ENCODE results near the gene CT45A5. TPM values are rescaled to one million over a fixed set of nuclear protein-coding genes. Genes with fewer than 3 reads are reported as not detected.
"Not testable (repeated sequence)": the region's sequence is repeated elsewhere in the genome, so short reads cannot be mapped to it uniquely, and the experiment has no call there.

CT45A5 gene
- polyA plus RNA-seq, 3 donors, result not detected

GRCh38 chrX:135744739-135745138 is 40.6 kb downstream of the CT45A5 start:
- H3K27ac ChIP-seq (ENCODE audit: low read depth in 1 of 2, low read length in 2 of 2); H3K27me3 ChIP-seq (ENCODE audit: control insufficient read depth in 2 of 2, insufficient read depth in 2 of 2, low read length in 2 of 2); H3K9me3 ChIP-seq (replicated peaks in 1 of 2; ENCODE audit: control insufficient read depth in 1 of 2, insufficient read depth in 1 of 2, low read length in 2 of 2); H3K27ac Mint-ChIP-seq; H2AFZ ChIP-seq (ENCODE audit: insufficient read depth, low read depth, low read length, poor library complexity, severe bottlenecking); H3K27me3 Mint-ChIP-seq (ENCODE audit: low read depth in 3 of 3); H3K36me3 Mint-ChIP-seq; H3K9ac ChIP-seq (ENCODE audit: insufficient read depth, low read length, poor library complexity, severe bottlenecking); H3K4me2 ChIP-seq (replicated peaks; ENCODE audit: extremely low read depth, low read length, poor library complexity, severe bottlenecking); H3K9me3 Mint-ChIP-seq; H3K4me1 ChIP-seq (ENCODE audit: control insufficient read depth in 1 of 2, insufficient read depth in 2 of 2, low read length in 2 of 2); H3K4me3 ChIP-seq (replicated peaks in 1 of 3; ENCODE audit: low read depth in 2 of 3, low read length in 3 of 3); H3K79me2 ChIP-seq (ENCODE audit: insufficient read depth, low read length); H3K36me3 ChIP-seq (replicated peaks in 1 of 2; ENCODE audit: control insufficient read depth in 1 of 2, insufficient read depth in 2 of 2, low read length in 2 of 2); H4K20me1 ChIP-seq (ENCODE audit: insufficient read depth, low read length); DNase-seq; H3K4me1 Mint-ChIP-seq; H3K4me3 Mint-ChIP-seq; intact Hi-C loops (cut with micrococcal nuclease): not testable (repeated sequence)
- no CpG with 5 or more reads among the region's 4 CpGs for WGBS (ENCODE audit: insufficient coverage)

- no peak for DNase-seq
- no peaks in the 10 kb centered on the region for H3K36me3 ChIP-seq (replicated peaks in 1 of 2; ENCODE audit: control insufficient read depth in 1 of 2, insufficient read depth in 2 of 2, low read length in 2 of 2)
- H2AFZ ChIP-seq (ENCODE audit: insufficient read depth, low read depth, low read length, poor library complexity, severe bottlenecking), result no peak overlapping the region
- H4K20me1 ChIP-seq (ENCODE audit: insufficient read depth, low read length), result no peaks in the 10 kb centered on the region
- peaks cover 7% of the 10 kb centered on the region for H3K4me1 Mint-ChIP-seq
- H3K27me3 ChIP-seq (ENCODE audit: control insufficient read depth in 2 of 2, insufficient read depth in 2 of 2, low read length in 2 of 2), result no peaks in the 10 kb centered on the region
- 100% methylated on average over 1 of the region's 23 CpGs for WGBS (ENCODE audit: insufficient coverage)
- peaks cover 0 to 2% (median 0%) of the 10 kb centered on the region in 7 donors for H3K9me3 Mint-ChIP-seq
- H3K4me3 ChIP-seq (replicated peaks in 1 of 3; ENCODE audit: low read depth in 2 of 3, low read length in 3 of 3), result no peak overlapping the region
- H3K27ac ChIP-seq (ENCODE audit: low read depth in 1 of 2, low read length in 2 of 2), result no peak overlapping the region
- H3K27ac Mint-ChIP-seq, result no peak overlapping the region
- no peaks in the 10 kb centered on the region for H3K9me3 ChIP-seq (replicated peaks in 1 of 2; ENCODE audit: control insufficient read depth in 1 of 2, insufficient read depth in 1 of 2, low read length in 2 of 2)
- TF ChIP-seq CTCF (IDR thresholded peaks at IDR 0.05), result no peak
- H3K4me1 ChIP-seq (ENCODE audit: control insufficient read depth in 1 of 2, insufficient read depth in 2 of 2, low read length in 2 of 2), result no peaks in the 10 kb centered on the region
- H3K36me3 Mint-ChIP-seq, result no peaks in the 10 kb centered on the region
- H3K9ac ChIP-seq (ENCODE audit: insufficient read depth, low read length, poor library complexity, severe bottlenecking), result no peak overlapping the region
- H3K4me2 ChIP-seq (replicated peaks; ENCODE audit: extremely low read depth, low read length, poor library complexity, severe bottlenecking), result no peak overlapping the region
- H3K4me3 Mint-ChIP-seq, result no peak overlapping the region
- peaks cover 0 to 1% (median 0%) of the 10 kb centered on the region in 3 donors for H3K27me3 Mint-ChIP-seq (ENCODE audit: low read depth in 3 of 3)
- intact Hi-C loops (cut with micrococcal nuclease), result no loop called here
- H3K79me2 ChIP-seq (ENCODE audit: insufficient read depth, low read length), result no peaks in the 10 kb centered on the region
Observed at GRCh38 chrX:135741192-135741715, 44.0 kb downstream of the CT45A5 start.

Measured in CD14-positive monocyte (primary cell).